Measurements from ENCODE around the gene PNPLA1.

- TF ChIP-seq ZNF777 (tag by site-specific recombination; IDR thresholded peaks at IDR 0.05; ENCODE audit: borderline replicate concordance) (no peak), ZNF404 (tag by site-specific recombination; IDR thresholded peaks at IDR 0.05) (no peak), CTCF (tag by site-specific recombination; IDR thresholded peaks at IDR 0.05) (no peak), ZNF639 (tag by site-specific recombination; IDR thresholded peaks at IDR 0.05) (no peak)
These were observed 81.1 kb downstream of the PNPLA1 start for GRCh38 chr6:36350681-36351571.

All from HEK293 (cell line).